NCI-H2171 (cell line): ENCODE results near the gene UCN2.

Source experiments
- DNase-seq: peaks from one replicate; lab custom pipeline; 2025; lab: John Stamatoyannopoulos, UW

Gene UCN2

DNA sequence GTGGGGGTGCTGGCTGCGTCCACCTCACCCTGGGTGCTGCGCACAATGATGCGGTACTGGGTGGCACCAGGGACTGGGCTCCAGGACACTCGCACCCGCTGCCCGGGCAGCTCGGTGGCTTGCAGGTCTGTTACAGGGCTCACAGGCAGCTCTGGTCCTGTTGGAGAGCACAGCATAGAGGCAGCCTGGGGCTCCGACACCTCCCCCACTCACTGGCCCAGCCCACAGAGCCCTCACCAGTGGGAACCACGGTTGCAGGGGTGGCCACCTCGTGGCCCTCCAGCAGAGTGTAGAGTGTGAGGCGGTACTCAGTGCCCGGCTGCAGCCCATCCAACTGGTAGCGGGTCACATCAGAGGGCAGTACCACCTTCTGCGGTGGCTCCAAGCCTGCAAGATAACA lies 27.9 kb upstream of the UCN2 start:
- no peak for DNase-seq

DNA sequence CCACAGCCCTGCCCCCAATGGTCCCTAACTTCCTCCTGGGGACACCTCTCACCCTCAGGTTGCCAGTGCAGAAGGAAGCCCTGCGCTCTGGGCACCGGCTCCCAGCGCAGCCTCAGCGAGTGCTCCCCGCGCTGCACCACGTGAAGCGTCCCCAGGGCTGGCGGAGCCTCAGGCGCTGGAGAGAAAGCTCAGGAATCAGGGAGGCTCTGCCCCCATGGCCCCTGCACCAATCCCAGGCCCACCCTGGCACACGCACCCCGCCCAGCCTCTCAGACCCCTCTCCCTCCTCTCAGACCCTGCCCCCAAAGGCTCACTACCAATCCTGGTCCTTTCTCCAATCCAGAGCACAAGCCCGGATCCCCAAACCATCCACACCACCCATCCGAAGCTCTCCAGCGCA lies 24.6 kb upstream of the UCN2 start:
- no peak for DNase-seq

DNA sequence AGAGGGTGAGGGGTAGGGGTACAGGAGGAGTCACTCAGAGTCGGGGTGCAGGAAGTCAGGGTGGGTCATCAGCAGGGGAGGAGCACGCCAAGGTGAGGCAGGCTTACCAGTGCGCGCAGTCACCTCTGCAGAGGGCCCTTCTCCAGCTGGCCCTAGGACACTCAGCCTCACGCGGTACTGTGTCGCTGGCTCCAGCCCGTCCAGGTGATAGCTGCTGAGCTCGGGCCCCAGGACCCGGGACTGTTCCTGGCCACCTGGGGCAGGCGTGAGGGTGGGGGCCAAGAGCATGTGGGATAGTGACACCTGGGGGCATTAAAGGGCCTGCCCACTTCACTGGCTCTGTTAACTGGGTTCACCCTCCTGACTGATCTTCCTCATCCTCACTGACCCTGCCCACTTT lies 24.1 kb upstream of the UCN2 start:
- DNase-seq: no peak

DNA sequence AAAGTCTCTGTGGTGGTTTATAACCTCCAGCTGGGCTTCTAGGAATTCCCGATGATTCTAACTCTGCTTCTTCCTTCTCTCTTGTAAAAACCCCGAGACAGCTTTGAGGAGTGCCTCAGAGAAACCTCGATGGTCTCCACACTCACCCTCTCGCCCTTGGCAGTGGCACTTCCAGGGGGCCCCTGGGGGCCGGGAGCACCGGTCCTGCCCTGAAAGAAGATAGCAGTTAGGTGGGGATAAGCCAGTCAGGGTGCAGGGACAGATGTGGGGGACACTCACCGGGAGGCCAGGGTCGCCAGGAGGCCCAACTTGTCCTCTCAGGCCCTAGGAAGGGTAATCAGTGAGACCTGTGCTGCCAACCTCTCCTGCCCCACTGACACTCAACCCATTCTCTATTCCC lies 21.8 kb upstream of the UCN2 start:
- DNase-seq: no peak

DNA sequence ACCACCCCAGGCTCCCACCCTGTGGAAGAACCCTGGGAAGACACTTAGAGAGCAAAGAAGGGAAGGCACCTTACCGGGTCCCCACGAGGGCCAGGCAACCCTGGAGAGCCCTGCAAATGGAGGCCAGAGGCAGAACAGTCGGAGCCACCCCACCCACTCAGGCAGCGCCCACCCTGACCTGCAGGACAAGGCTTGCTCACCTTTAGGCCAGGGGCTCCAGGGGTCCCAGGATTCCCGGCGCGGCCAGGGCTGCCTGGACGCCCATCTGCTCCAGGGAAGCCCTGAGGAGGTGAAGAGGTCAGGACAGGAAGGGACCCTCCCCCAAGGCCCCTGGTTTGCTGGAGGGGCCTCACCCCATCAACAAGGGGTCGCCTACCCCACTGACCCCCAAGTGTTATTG lies 21.3 kb upstream of the UCN2 start:
- no peak for DNase-seq

DNA sequence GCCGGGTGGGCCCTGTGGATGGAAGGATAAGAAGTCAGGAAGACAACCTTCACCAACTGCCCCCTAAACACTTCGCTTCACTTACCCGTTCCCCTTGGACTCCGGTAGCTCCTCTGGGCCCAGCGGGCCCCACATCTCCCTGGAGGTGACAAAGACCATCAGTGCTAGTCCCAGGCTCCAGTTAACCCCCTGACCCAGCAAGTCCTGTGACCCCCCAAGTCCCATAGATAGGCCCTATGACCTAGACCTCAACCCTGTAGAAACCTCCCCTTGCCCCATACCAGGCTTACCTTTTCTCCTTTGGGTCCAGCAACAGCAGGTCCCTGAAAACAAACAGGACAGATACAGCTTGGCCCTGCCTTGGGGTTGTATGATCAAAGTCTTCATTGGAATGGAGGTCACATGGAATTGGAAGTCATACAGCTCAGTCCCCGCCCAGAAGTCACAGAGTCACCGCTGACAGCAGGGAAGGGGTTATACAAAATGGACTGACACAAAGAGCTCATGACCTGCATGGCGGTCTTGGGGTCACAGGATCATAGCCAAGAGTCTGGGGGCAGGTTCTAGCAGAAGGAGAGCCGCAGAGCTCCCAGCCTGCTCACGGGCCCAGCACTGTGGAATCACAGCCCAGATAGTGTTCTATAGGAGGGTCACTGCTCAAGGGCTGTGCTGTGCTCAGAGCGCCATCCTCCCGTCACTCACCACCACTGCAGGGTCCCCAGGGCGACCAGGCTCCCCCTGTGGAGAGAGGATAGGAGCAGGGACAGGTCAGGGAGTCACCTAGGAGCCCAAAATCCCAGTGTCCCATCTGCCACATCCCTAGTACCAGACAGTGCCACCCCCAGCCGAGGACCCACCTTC lies 18.3 kb upstream of the UCN2 start:
- no peak for DNase-seq

DNA sequence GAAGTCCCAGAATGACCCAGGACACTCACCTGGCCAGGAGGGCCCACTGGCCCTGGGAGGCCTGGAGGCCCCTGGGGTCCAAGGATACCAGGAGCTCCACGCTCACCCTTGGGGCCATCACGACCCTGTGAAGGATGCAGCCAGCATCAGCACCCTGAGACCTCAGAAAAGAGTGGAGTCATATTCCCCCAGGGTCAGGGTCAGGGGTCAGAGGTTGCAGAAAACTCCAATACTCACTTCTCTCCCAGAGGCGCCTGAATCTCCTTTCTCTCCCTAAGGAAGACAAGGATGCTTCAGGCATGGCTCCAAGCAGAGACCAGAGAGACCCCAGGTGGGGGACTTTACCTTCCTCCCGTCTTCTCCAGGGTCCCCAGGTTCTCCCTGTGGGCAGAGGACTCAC lies 13.1 kb upstream of the UCN2 start:
- no peak for DNase-seq

DNA sequence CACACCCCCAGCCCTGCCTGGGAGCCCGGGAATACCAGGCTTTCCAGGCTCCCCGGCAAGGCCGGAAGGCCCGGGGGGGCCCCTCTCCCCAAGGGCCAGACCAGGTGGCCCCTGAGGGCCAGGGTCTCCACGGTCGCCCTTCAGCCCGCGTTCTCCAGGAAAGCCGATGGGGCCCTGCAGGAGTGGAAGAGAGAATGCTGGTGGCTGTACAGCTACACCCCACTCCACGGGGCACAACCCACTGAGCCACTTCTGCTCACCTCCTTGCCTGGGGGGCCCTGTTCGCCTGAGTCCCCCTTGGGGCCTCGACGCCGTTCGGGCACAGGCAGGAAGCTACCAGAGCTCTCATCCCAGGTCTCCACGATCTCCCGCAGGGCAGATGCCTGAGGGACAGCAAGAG lies 11.8 kb upstream of the UCN2 start:
- DNase-seq: no peak

DNA sequence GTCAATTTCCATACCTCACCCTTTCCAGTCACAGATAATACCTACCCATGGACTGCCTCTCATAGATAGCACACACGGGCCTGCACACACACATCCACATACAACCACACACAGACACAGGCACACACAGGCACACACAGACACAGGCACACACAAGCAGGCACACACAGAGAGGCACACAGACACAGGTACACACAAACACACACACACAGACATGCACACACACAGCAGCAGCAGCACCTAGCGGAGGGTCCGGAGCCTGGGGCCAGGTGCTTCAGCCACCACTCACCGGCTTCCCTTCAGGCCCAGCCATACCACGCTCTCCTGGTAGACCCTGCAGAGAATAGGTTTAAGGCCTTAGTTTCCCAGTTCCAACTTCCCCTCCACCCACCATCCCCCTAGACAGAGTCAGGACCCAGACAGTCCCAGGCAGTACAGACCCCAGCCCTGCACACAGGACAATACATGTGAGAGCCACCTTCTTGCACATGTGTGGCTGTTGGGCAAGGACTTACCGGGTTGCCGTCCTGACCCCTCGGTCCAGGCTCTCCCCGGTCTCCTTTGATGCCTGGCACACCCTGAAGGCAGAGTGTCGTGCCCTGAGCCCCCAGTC lies 10.5 kb upstream of the UCN2 start:
- DNase-seq: no peak

DNA sequence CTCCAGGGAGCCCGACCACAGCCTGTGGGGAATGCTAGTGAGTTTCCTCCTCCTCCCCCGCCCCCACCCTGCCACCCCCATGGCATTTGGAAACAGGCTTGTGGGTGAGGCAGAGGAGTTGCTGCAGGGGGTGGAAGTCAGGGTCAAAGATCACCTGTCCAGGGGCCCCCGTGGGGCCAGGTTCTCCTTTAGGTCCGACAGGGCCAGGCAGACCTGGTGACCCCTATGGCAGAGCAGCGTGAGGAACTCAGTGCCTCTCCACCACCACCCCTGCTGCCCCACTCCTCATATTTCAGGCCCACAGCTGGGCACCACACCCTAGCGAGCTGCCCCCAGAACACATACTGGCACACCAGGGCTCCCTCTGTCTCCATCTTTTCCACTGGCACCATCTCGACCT lies 8.9 kb upstream of the UCN2 start:
- no peak for DNase-seq

DNA sequence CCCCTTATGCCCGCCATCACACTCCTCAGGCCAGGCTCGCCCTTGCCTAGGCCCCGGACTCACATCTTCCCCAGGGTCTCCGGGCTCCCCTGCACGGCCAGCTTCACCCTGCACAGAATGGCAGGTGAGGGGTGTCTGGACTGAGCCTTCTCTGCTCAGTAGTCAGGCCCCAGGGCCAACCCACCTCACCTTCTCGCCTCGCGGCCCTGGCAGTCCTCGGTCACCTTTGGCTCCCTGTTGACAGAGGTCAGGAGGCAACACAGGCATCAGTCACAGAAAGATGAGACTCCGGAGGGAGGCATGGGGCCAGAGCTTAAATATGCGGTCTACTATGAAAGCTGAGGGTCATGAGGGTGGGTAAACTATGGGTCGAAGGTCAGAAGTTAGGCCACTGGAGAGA lies 8.4 kb upstream of the UCN2 start:
- DNase-seq: no peak

DNA sequence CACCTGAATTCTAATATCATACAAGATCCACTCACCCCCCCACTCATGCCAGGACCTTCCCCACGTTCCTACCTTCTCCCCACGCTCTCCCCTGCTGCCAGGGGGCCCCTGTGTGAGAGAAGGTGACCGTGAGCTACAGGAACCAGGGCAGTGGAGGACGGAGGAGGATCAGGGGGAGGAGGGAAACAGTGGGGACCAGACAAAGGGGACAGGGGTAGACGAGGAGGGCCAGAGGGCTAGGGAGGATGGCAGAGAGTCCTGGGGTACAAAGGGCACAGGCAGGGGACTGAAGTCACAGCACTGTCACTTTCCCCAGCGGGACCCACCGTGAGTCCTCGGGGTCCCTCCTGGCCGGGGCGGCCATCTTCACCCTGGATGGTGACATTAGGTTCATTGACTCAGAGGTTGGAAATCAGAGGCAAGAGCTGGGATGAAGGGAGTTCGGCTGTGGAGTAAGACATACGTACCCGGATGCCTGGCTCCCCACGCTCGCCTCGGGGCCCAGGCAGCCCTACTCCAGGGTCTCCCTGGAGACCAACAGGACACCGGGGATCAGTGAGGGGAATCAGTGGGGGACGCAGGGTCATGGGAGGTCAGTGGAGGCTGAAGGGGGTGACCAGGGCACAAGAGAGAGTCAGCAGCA lies 6.3 kb upstream of the UCN2 start:
- no peak for DNase-seq

DNA sequence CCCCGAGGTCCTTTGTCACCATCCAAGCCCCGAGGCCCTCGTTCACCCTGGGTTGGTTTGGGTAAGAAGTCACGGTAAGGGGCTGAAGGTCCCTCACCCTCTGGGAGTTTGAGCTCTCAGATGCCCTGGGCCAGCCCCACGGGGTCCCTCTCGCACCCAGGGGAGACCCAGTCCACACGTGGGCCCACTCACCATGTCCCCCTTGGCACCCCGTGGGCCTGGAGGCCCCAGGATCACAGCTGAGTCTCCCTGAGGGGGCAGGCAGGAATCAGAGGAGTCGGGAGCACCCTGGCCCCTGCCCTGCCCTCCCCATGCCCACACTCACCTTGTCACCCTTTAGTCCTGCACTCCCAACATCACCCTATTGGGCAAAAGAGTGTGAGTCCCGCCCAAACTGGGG lies 5.8 kb upstream of the UCN2 start:
- DNase-seq: no peak

DNA sequence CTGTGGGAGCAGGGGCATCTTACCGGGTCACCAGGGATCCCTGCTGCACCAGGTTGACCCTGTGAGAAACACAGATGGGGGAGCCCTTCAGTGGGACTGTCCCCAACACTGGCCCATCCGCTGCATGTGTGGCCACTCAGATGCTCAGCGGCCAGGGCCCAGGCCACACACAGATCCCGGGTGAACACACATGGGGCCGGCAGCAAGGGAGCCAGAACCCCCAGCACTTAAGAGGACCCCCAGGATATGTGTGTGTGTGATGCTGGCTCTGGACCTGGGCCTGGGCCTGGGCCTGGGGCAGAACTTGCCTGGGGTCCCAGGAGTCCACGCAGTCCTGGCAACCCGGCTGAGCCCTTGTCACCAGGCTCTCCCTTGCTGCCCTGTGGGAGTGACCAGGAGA lies 4.9 kb upstream of the UCN2 start:
- no peak for DNase-seq

DNA sequence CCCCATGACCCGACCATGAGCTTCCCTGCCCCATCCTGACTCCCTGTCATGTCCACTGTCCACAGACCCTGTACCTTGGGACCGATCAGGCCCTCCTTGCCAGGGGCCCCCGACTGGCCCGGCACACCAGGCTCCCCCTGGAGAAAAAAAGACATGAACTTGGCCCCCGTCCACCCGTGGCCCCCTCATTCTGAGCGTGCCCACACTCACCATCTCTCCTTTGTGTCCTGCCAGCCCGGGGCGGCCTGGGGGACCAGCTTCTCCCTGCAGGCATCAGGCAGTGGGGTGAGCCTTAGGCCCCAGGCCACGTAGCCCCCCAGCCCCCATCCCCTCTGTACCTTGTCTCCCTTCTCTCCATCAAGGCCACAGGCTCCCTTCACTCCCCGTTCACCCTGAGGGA lies 3.9 kb upstream of the UCN2 start:
- DNase-seq: no peak

DNA sequence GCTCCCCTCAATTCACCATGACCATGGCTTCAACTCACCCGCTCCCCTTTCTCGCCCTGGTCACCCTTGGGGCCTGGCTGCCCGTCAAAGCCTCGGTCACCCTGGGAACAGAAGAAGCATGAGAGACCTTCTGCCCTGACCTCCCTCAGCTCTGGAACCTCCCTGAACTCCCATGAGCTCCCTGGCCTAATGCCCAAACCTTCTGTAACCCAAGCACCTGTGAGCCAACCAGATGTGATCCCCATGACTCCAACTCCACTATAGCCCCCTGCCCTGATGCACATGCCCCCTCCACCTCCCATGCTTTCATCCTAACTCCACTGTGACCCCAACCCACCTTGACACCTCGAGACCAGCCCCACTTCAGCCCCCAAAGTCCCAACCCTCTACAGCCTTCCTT lies 3.5 kb upstream of the UCN2 start:
- DNase-seq: no peak

DNA sequence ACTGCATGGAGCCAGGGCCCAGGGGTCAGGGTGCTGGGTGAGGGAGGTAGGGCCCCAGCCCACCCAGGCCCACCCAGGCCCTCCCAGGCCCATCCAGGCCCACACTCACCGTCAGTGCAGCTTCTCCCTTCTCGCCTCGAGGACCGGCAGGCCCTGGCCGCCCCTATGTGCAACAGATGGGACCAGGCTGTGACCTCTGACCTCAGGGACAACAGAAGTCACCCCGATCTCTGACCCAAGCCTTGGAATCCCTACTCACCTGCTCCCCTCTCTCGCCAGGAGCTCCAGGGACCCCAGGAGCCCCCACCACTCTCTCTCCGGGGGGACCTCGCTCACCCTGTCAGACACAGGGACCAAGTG lies 2.8 kb upstream of the UCN2 start:
- no peak for DNase-seq

DNA sequence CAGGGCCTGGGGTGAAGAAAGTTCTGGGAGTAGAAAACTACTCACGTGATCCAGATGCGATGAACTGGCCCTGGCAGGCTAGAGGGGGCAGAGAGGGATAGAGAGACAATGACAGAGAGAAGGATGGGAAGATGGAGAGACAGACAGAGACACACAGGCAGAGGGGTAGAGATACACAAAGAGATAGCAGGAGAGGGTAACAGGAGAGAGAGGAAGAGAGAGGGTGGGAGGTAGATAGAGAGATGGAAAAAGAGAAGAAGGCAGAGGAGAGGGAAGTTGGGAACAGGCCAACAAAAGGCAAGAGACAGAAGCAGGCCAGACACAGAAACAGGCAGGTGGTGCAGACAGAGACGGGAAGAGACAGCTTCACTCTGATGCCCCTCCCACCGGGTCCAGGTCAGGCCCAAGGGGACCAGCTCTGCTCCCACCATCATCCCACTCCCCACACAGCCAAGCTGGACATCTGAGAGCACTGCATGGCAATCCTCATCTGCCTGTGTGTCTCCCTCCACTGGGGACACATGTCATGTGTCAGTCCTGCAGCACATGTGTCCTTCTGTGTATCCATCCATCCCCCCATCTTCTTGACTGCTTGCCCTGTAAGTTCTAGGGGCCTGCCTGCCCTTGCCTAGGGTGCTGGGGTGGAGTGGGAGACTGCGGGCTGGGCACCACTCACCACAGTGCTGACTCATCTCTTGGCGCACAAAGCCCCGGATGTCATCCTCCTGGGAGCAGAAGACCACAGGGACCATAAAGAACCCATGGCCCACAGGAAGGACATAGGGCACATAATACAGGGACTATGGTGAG lies 2.2 kb upstream of the UCN2 start:
- DNase-seq: no peak

DNA sequence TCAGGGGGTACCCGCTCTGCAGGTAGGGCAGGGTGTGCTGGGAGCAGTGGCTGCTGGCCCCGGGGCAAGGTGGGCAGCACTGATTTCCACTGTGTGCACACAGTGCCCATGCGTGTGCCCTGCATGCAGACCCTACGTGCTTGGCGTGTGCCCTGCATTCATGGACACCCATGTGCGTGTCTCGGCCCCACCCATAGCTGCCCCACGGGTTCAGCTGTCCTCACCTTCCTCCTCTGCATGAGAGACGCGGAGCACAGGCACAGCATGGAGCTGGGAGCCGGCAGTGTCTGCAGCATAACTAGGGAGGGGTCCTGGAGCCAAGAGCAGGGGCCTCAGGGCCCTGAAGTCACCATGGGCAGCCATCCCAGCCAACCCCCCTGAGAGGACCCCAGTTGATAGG lies 1.6 kb upstream of the UCN2 start:
- no peak for DNase-seq

DNA sequence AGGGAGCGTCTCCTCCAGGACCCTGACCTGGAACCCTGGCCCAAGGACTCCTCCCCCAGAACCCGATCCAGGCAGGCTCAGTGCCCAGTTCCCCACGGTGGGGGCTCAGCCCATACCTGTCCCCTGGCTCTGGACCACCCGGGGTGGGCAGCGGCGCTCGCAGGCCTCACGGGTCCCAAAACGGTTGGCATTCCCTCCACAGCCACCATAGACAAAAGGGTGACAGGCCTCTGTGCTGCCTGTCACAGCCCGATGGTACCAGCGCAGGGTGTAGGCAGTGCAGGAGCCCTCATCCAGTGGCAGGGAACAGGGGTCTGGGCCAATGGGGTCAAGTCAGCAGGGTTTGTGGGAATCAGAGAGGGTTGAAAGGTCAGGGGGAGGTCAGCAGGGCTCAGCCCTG lies 1.1 kb upstream of the UCN2 start:
- no peak for DNase-seq

DNA sequence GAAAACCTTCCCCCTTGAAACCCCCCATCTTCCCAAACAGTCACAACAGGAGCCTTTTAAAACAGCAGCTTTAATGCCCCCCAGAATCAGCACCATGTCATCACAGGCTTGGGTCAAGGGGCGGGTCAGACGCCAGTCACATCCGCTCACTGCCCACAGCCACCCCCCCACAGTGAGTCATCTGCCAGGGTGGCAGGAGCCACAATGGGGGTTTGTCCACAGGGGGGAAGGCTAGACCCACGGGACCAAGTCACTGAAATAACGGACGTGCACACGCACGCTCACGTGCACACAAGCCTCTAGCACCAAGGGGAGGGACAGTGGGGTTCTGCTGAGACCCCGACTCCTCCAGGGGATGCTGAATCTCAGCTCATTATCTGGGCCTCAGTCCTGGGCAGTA lies 441 bp upstream of the UCN2 start:
- no peak for DNase-seq

DNA sequence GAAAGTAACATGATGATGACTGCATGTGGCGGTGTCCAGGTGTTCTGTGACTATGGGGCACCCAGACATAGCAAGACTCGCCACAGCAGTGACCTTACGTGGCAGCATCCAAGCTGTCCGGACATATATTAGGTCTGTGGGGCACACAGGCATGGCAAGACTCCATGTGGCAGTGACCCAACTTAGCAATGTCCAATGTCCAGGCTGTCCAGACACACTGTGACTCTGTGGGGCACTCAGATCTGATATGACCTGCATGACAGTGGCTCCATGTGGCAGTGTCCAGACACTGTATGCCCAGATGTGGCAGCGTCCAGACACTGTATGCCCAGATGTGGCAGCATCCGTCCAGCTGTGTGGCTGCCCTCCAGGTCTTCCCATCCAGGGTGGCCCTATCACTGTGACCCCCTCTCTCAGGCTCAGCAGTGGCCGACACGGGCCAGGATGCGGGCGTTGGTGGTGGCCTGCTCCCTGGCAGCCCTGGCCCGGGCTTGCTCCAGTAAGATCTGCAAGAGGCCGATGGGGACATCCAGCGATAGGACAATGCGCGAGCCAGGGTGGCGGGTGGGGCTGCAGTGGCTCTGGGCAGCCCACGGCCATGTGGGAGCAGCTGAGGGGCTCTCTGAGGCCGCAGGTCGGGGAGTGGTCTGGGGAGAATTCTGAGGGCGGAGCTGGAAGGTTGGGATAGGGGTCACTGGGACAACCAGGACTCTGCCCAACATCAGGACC lies 1.1 kb downstream of the UCN2 start:
- DNase-seq: no peak
